Activated T-cell treated with anti-CD3 and anti-CD28 coated beads, Interleukin-2, amount 50 U/mL, for 72 hours (primary cell): ENCODE results near the gene TCP11. TPM values are rescaled to one million over a fixed set of nuclear protein-coding genes. Genes with fewer than 3 reads are reported as not detected.
A peak's percentile ranks its signal among the peaks of the same experiment; 100 is the strongest.

Source experiments
- ATAC-seq, 2 donors: fragments of 150-1000 bp; cut with Tn5 transposase; replicated peaks in 1 of 2; 2 replicates each; pipeline ENCODE4 v1.10.0; 2021; ENCODE audit warnings: moderate library complexity in 2 of 2, mild to moderate bottlenecking in 1 of 2
- DNase-seq, 2 donors: peaks; one replicate each; pipeline ENCODE4 v3.0.0; 2021 to 2022; ENCODE audit warnings: mixed read lengths in 1 of 2
- H3K27ac Mint-ChIP-seq: one replicate; pipeline ENCODE4 v1.8.0; 2022; ENCODE audit warnings: mild to moderate bottlenecking, moderate library complexity, mixed read lengths
- H3K27me3 Mint-ChIP-seq: one replicate; pipeline ENCODE4 v1.8.0; 2022; ENCODE audit warnings: low read depth, mixed read lengths
- H3K36me3 Mint-ChIP-seq, 2 donors: one replicate each; pipeline ENCODE4 v1.8.0; 2022; ENCODE audit warnings: mixed read lengths in 2 of 2, mild to moderate bottlenecking in 1 of 2; ENCODE audit not compliant: insufficient read depth in 2 of 2
- H3K4me1 Mint-ChIP-seq: one replicate; pipeline ENCODE4 v1.8.0; 2022; ENCODE audit warnings: low read depth, mixed read lengths
- H3K4me3 Mint-ChIP-seq, 2 donors: one replicate each; pipeline ENCODE4 v1.8.0; 2022; ENCODE audit warnings: mild to moderate bottlenecking in 2 of 2, mixed read lengths in 2 of 2, moderate library complexity in 2 of 2
- H3K9me3 Mint-ChIP-seq, 2 donors: one replicate each; pipeline ENCODE4 v1.8.0; 2022; ENCODE audit warnings: mixed read lengths in 2 of 2
- total RNA-seq, 2 donors: library from RNA; stranded (reverse); gene quantifications; one replicate each; pipeline ENCODE4 v1.2.3, GENCODE V29; 2022

TCP11 gene
- not detected for total RNA-seq

DNA sequence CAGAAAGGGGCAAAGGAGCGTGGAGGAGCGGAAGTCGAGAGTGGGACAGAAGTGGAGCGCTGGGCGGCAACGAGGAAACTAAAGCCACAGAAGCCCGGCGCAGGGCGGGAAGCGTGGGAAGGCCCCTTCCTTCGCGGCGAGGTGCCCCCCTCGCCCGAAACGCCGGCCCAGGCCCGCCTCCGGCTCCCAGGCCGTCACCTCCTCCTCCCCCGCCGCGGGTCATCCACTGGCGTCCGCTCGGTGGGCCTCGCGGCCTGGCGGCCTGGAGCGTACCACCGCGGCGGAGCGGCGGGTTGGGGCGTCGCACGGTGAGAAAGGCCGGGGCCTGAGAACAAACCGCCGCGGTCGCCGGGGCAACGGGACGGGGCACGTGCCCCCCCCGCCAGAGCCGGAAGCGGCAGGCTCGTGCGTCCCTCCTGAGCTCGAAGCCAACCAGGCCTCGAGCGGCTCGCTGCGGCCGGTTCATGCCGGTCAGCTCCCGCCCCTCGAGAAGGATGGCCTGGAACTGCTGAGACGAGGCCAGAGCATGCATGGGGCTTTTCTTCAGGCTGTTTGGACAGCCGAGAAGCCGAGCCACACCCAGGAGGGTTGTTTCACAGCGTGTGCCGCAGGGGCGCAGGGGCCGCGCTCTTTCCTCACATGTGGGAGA lies at the start of gene TCP11:
Gene TCP11, minus strand, starts transcription at position 333 of the 649 bp plus-strand sequence. CDS start 469 bp downstream, outside the sequence.
- ATAC-seq: peak; percentile 57 to 69
- Mint-ChIP-seq H3K27ac (peak within 1 kb of the TSS; percentile 10), H3K4me3 (peak within 1 kb of the TSS; percentile 52 to 78), H3K9me3 (no peaks in the 10 kb centered on the region), H3K4me1 (peaks cover 16% of the 10 kb centered on the region), H3K27me3 (peaks cover 21% of the 10 kb centered on the region), H3K36me3 (no peaks in the 10 kb centered on the region)
- DNase-seq: peak; percentile 32 to 52

DNA sequence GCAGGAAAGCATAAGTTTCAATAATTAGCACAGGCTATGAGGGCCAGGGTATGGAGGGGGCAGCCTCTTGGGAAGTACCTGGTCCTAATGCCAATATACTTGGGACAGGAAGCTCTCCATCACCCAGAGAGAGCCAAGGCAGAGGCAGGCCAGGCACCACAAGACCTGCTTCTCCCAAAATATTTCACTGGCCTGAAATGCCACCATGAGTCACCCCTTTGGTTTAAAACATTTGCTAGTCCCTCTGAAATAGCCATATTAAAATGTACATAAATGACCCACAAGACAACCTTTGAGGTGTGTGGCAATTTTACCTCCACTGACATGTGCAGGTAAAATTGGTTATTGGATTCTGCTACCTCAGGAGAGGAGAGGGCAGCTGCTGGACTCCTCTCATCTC lies 49.2 kb upstream of the TCP11 start:
- Mint-ChIP-seq H3K27me3 (peaks cover 11% of the 10 kb centered on the region), H3K4me3 (no peak overlapping the region), H3K36me3 (no peaks in the 10 kb centered on the region), H3K9me3 (no peaks in the 10 kb centered on the region), H3K4me1 (peaks cover 6% of the 10 kb centered on the region), H3K27ac (no peak overlapping the region)
- DNase-seq (no peak), ATAC-seq (no peak)

DNA sequence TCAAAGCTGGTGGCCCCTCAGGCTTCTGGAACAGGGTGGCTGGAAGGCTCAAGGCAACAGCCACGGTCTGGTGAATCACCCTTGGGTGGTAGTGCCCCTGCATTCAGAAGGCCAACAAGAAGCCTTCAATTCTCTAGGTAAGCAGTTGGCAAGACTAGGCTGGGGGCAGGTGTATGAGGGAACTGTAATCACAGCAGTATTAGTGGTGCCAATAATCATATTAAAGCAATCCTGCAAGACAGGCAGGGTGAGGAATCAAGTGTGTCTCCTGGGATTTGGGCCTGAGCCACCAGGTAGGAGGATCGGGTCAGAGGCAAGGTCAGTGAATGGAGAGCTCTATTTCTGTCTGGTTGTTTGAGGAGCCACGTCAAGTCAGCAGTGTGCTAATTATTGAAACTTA lies 47.7 kb upstream of the TCP11 start:
- DNase-seq (no peak), ATAC-seq (no peak)
- Mint-ChIP-seq H3K4me1 (peaks cover 3% of the 10 kb centered on the region), H3K4me3 (no peak overlapping the region), H3K9me3 (no peaks in the 10 kb centered on the region), H3K36me3 (no peaks in the 10 kb centered on the region), H3K27me3 (peaks cover 15% of the 10 kb centered on the region), H3K27ac (no peak overlapping the region)

- no peak for ATAC-seq
- Mint-ChIP-seq H3K9me3 (no peaks in the 10 kb centered on the region), H3K4me1 (no peaks in the 10 kb centered on the region), H3K27me3 (peaks cover 18% of the 10 kb centered on the region), H3K4me3 (no peak overlapping the region), H3K36me3 (no peaks in the 10 kb centered on the region), H3K27ac (no peak overlapping the region)
- no peak for DNase-seq
Observed at GRCh38 chr6:35186571-35186970, 45.4 kb upstream of the TCP11 start.

DNA sequence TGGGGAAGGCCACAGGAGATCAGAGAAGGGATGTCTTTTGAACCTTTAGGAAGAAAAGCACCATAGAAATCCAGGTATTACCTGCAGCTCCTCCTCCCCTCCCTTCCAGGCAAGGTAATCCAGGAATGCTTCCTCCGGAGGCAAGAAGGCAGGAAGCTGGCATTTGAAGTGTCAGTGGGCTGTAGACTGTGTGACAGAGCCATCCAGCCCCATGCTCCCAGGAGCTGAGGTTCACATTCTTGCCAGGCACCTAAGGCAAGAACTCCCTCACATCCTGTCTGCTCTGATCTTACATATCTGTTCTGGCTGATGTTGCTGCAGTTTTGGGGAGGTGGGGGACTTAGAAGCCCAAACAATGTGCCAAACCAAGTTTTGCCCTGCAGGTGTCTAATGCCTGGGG lies 44.8 kb upstream of the TCP11 start:
- Mint-ChIP-seq H3K27me3 (peaks cover 18% of the 10 kb centered on the region), H3K4me1 (no peaks in the 10 kb centered on the region), H3K36me3 (no peaks in the 10 kb centered on the region), H3K4me3 (no peak overlapping the region), H3K9me3 (no peaks in the 10 kb centered on the region), H3K27ac (no peak overlapping the region)
- DNase-seq (no peak), ATAC-seq (no peak)

- ATAC-seq (no peak), DNase-seq (no peak)
- Mint-ChIP-seq H3K36me3 (no peaks in the 10 kb centered on the region), H3K27me3 (peaks cover 18% of the 10 kb centered on the region), H3K4me1 (no peaks in the 10 kb centered on the region), H3K4me3 (no peak overlapping the region), H3K9me3 (no peaks in the 10 kb centered on the region), H3K27ac (no peak overlapping the region)
Observed at GRCh38 chr6:35185302-35185681, 44.2 kb upstream of the TCP11 start.

DNA sequence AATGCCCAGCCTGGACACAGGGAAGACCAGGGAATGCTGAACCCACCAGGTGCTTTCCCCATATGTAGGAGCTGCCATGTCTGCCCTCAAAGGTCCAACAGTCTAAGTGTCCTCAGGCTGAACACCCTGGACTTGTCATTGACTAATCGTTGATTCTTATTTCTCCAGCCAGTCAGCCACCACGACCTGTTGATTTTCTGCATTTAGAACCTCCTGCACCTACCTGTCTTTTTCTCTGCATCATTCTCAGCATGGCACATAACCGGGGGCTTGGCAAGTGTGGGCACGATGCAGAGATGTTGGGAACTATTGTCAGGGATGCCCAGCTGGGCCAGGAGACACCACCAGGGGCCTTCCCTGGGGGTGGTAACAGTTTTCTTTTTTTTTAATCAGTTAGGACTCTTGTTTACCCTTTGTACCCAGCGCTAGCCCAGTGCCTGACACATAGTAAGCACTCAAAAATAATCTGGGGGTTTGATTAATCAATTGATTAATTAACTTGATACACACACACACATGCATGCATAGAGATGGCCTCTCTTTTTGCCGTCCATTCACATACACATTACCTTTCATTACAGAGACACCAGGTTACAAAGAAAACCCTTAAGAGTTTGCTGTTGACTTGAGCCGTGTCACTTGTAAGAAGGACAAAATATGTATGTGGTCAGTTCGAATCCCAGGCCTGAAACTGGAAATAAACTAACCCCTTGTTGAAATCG lies 43.6 kb upstream of the TCP11 start:
- ATAC-seq (no peak), DNase-seq (no peak)

GRCh38 chr6:35183935-35184334 lies 42.8 kb upstream of the TCP11 start:
- Mint-ChIP-seq H3K36me3 (no peaks in the 10 kb centered on the region), H3K9me3 (no peaks in the 10 kb centered on the region), H3K4me3 (no peak overlapping the region), H3K27ac (no peak overlapping the region), H3K4me1 (no peaks in the 10 kb centered on the region), H3K27me3 (peaks cover 18% of the 10 kb centered on the region)
- DNase-seq (no peak), ATAC-seq (no peak)

More for the DNA sequence above, 43.6 kb upstream of the TCP11 start:
- no peak overlapping the region for H3K4me3 Mint-ChIP-seq
- H3K9me3 Mint-ChIP-seq: no peaks in the 10 kb centered on the region
- H3K36me3 Mint-ChIP-seq: no peaks in the 10 kb centered on the region
- no peak overlapping the region for H3K27ac Mint-ChIP-seq
- H3K4me1 Mint-ChIP-seq: no peaks in the 10 kb centered on the region
- peaks cover 18% of the 10 kb centered on the region for H3K27me3 Mint-ChIP-seq

GRCh38 chr6:35183281-35183680 lies 42.1 kb upstream of the TCP11 start:
- Mint-ChIP-seq H3K36me3 (no peaks in the 10 kb centered on the region), H3K4me3 (no peak overlapping the region), H3K9me3 (no peaks in the 10 kb centered on the region), H3K4me1 (no peaks in the 10 kb centered on the region), H3K27ac (no peak overlapping the region), H3K27me3 (peaks cover 24% of the 10 kb centered on the region)
- DNase-seq: no peak
- ATAC-seq: no peak

DNA sequence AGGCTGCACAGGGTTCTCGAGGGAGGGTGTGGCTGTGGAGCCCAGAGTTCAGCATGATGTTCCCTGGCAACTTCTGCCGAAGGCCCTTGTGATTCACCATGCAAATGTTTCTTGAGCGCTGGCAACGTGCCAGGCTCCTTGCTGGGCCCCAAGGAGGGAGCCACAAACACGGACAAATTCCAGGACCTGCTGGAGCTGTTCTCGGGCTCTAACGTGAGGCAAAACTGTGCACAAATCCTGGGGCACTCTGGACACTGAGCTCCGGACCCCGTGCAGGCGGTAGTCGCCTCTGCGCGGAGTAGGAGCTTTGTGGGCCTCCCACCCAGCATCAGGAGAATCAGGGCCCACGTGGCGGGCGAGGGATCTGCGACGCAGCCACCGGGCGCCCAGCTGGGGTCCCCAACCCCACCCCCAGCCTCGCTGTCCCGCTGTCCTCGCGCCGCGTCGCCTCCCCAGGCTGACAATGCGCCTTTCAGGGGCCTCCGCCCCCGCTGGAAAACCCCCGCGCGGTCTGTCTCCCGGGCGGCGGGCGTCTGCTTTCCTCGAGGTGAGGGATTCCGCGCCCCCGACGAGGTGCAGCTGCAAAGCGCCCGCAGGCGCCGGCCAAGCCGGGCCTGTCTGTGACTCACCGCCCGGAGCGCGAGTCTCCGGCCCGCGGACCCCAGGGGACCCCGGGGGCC lies 40.9 kb upstream of the TCP11 start:
- Mint-ChIP-seq H3K4me1 (no peaks in the 10 kb centered on the region), H3K36me3 (no peaks in the 10 kb centered on the region), H3K27ac (no peak overlapping the region), H3K27me3 (peaks cover 36% of the 10 kb centered on the region), H3K9me3 (no peaks in the 10 kb centered on the region), H3K4me3 (no peak overlapping the region)
- DNase-seq (no peak), ATAC-seq (no peak)

- Mint-ChIP-seq H3K9me3 (no peaks in the 10 kb centered on the region), H3K4me3 (no peak overlapping the region), H3K4me1 (no peaks in the 10 kb centered on the region), H3K36me3 (no peaks in the 10 kb centered on the region), H3K27ac (no peak overlapping the region), H3K27me3 (peaks cover 36% of the 10 kb centered on the region)
- no peak for DNase-seq
- no peak for ATAC-seq
Observed at GRCh38 chr6:35181308-35181932, 40.3 kb upstream of the TCP11 start.

DNA sequence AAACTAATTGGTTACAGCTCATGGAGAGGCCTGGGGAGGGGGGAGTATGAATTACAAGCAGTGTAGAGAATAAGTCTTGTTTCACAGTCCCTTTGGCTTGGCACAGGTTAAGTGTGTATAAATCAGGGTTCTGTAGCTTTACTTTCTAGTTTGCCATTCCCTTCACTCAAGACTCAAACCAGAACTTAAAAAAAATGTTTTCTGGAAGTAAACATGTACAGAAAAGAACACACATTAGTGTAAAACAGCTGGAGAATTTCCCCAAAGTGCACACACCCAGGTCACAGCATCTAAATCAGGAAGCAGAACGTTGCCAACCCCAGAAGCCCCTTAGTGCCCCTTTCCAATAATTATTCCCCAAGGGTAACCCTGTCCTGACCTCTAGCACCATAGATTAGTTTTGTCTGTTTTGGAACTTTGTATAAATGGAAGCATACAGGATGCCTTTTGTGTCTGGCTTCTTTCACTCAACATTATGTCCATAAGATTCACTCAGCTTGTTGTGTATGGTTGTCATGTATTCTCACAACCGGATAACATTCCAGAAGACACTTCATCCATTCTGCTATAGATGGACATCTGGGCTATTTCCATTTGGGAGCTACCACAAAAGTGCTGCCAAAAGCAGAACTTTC lies 38.9 kb upstream of the TCP11 start:
- Mint-ChIP-seq H3K27me3 (peaks cover 39% of the 10 kb centered on the region), H3K27ac (no peak overlapping the region), H3K9me3 (no peaks in the 10 kb centered on the region), H3K4me1 (no peaks in the 10 kb centered on the region), H3K4me3 (no peak overlapping the region), H3K36me3 (no peaks in the 10 kb centered on the region)
- ATAC-seq (no peak), DNase-seq (no peak)
